IMR-90 (cell line): ENCODE data around the gene PAQR9. TPM values are rescaled to one million over a fixed set of nuclear protein-coding genes. Genes with fewer than 3 reads are reported as not detected.

Source experiments
- ATAC-seq: fragments of 200-7000 bp; cut with Tn5 transposase; 2 replicates; pipeline ENCODE4 v1.9.1; 2020; ENCODE audit warnings: low read depth, mild to moderate bottlenecking, moderate library complexity
- BruUV-seq: library from RNA; stranded (reverse); fragments of 400-500 nt; replicated peaks from 2 replicates; lab custom pipeline; 2021; lab: Mats Ljungman, UMichigan
- CTCF ChIA-PET: fragments of 300-600 bp; formaldehyde crosslinking; extraction: SDS; loops from one replicate; lab custom pipeline; 2021; ENCODE audit warnings: antibody characterized with exemption; lab: Yijun Ruan, JAX
- POLR2A ChIA-PET: fragments of 300-600 bp; sonication (Branson Sonifier 250); formaldehyde crosslinking; loops from one replicate; lab custom pipeline; 2022; ENCODE audit warnings: antibody characterized with exemption; ENCODE audit not compliant: unreplicated experiment; lab: Charles Lee
- DNase-seq: peaks from one replicate; pipeline ENCODE4 v3.0.0; 2013
- H2AFZ ChIP-seq: replicated peaks from 2 replicates; pipeline ENCODE3; 2013; ENCODE audit warnings: low read length, mild to moderate bottlenecking; ENCODE audit not compliant: poor library complexity
- H2AK5ac ChIP-seq: 2 replicates; pipeline ENCODE4 v1.6.1; 2013; ENCODE audit warnings: low read depth, low read length, inconsistent platforms
- H2AK9ac ChIP-seq: replicated peaks from 2 replicates; pipeline ENCODE3; 2013; ENCODE audit warnings: mild to moderate bottlenecking, low read depth, low read length, moderate library complexity; ENCODE audit not compliant: poor library complexity
- H2BK120ac ChIP-seq: 2 replicates; pipeline ENCODE4 v1.6.1; 2013; ENCODE audit warnings: low read depth, low read length, inconsistent platforms
- H2BK15ac ChIP-seq: 3 replicates; pipeline ENCODE4 v1.6.1; 2013; ENCODE audit warnings: low read depth, low read length, inconsistent platforms
- H2BK20ac ChIP-seq: 2 replicates; pipeline ENCODE4 v1.6.1; 2013; ENCODE audit warnings: low read depth, mild to moderate bottlenecking, inconsistent platforms, low read length, moderate library complexity
- H2BK5ac ChIP-seq: 2 replicates; pipeline ENCODE4 v1.6.1; 2013; ENCODE audit warnings: mild to moderate bottlenecking, low read depth, low read length, inconsistent platforms; ENCODE audit not compliant: poor library complexity, severe bottlenecking
- H3K14ac ChIP-seq: replicated peaks from 2 replicates; pipeline ENCODE4 v1.6.1; 2013; ENCODE audit warnings: low read depth, low read length, inconsistent platforms
- H3K18ac ChIP-seq: 2 replicates; pipeline ENCODE4 v1.6.1; 2013; ENCODE audit warnings: low read depth, low read length, control low read depth
- H3K23ac ChIP-seq: 2 replicates; pipeline ENCODE4 v1.6.1; 2013; ENCODE audit warnings: low read depth, low read length, inconsistent platforms
- H3K27ac ChIP-seq: 2 replicates; pipeline ENCODE4 v1.5.1; 2013; ENCODE audit warnings: mild to moderate bottlenecking, control low read depth, low read length; ENCODE audit not compliant: insufficient read depth
- H3K27me3 ChIP-seq: 2 replicates; pipeline ENCODE4 v1.6.1; 2013; ENCODE audit warnings: low read length; ENCODE audit not compliant: control insufficient read depth, insufficient read depth
- H3K36me3 ChIP-seq: 2 replicates; pipeline ENCODE4 v1.6.1; 2013; ENCODE audit warnings: low read length, mixed read lengths; ENCODE audit not compliant: control insufficient read depth, insufficient read depth
- H3K4ac ChIP-seq: 2 replicates; pipeline ENCODE4 v1.6.1; 2013; ENCODE audit warnings: low read depth, low read length, inconsistent platforms
- H3K4me1 ChIP-seq: 2 replicates; pipeline ENCODE4 v1.6.1; 2013; ENCODE audit warnings: low read length, mixed read lengths; ENCODE audit not compliant: control insufficient read depth, insufficient read depth
- H3K4me2 ChIP-seq: 2 replicates; pipeline ENCODE4 v1.6.1; 2013; ENCODE audit warnings: low read depth, mild to moderate bottlenecking, control low read depth, low read length, moderate library complexity
- H3K4me3 ChIP-seq: 2 replicates; pipeline ENCODE4 v1.5.1; 2013; ENCODE audit warnings: low read depth, mild to moderate bottlenecking, control low read depth, low read length, moderate library complexity; ENCODE audit not compliant: insufficient read depth
- H3K56ac ChIP-seq: 2 replicates; pipeline ENCODE4 v1.6.1; 2013; ENCODE audit warnings: low read length, inconsistent platforms; ENCODE audit not compliant: insufficient read depth; ENCODE audit errors: extremely low read depth
- H3K79me1 ChIP-seq, 2 experiments: 2 replicates each; pipeline ENCODE4 v1.6.1; 2013; ENCODE audit warnings: low read length in 2 of 2, inconsistent platforms in 1 of 2, low read depth in 1 of 2
- H3K9ac ChIP-seq: 2 replicates; pipeline ENCODE4 v1.6.1; 2013; ENCODE audit warnings: low read depth, low read length, control low read depth
- H3K9me1 ChIP-seq: 2 replicates; pipeline ENCODE4 v1.6.1; 2013; ENCODE audit warnings: low read length, inconsistent platforms; ENCODE audit not compliant: insufficient read depth
- H3K9me3 ChIP-seq: 2 replicates; pipeline ENCODE4 v1.6.1; 2013; ENCODE audit warnings: low read length; ENCODE audit not compliant: control insufficient read depth, insufficient read depth
- H4K20me1 ChIP-seq: 2 replicates; pipeline ENCODE4 v1.6.1; 2013; ENCODE audit warnings: low read length, inconsistent platforms; ENCODE audit not compliant: insufficient read depth
- H4K5ac ChIP-seq: 2 replicates; pipeline ENCODE4 v1.6.1; 2013; ENCODE audit warnings: mild to moderate bottlenecking, low read depth, low read length, control low read depth
- H4K8ac ChIP-seq, 2 experiments: 2 replicates each; pipeline ENCODE4 v1.6.1; 2013; ENCODE audit warnings: low read depth in 2 of 2, low read length in 2 of 2, control low read depth in 1 of 2, inconsistent platforms in 1 of 2
- H4K91ac ChIP-seq: 2 replicates; pipeline ENCODE4 v1.6.1; 2013; ENCODE audit warnings: low read depth, low read length, inconsistent platforms; ENCODE audit not compliant: insufficient read depth
- CEBPB ChIP-seq: IDR thresholded peaks from 2 replicates; pipeline ENCODE4 v1.6.1; 2012; ENCODE audit warnings: low read depth, low read length, improper control_type of control experiment
- WGBS, 2 experiments: methylation state at CpG; one replicate each; pipeline versions ENCODE4 v1.1.5 to v1.1.7; 2013; ENCODE audit warnings: missing lambda C conversion rate in 2 of 2; ENCODE audit not compliant: insufficient read length in 1 of 2; ENCODE audit errors: extremely low coverage in 2 of 2; 5-methylcytosine and 5-hydroxymethylcytosine counted together
- dilution Hi-C: fragments of 300-500 bp; cut with HindIII; formaldehyde crosslinking; loops from one replicate; pipeline ENCODE4 v1.14.3; 2018; ENCODE audit warnings: low sequenced_read_pairs; ENCODE audit not compliant: unreplicated experiment
- in situ Hi-C: fragments of 300-500 bp; cut with MboI; formaldehyde crosslinking; loops from 3 replicates; pipeline ENCODE4 v1.14.3; 2019; ENCODE audit warnings: low sequenced_read_pairs, inconsistent platforms, mixed read lengths
- intact Hi-C: fragments of 100-400 bp; cut with micrococcal nuclease; formaldehyde crosslinking; loops from 2 replicates; pipeline ENCODE4 v1.10.0; 2022
- polyA plus RNA-seq, 3 experiments: library from polyadenylated mRNA; depleted of rRNA; stranded (reverse); fragments of >200 nt; gene quantifications; 2 replicates each; pipeline ENCODE4 v1.2.3, GENCODE V29; 2012; ENCODE audit warnings: low replicate concordance in 1 of 3
- total RNA-seq: library from RNA; depleted of rRNA; stranded (reverse); fragments of >200 nt; gene quantifications from 2 replicates; pipeline ENCODE4 v1.2.3, GENCODE V29; 2012
- TF ChIP-seq, protein P1 (sequence below): conservative IDR thresholded peaks from 2 replicates; pipeline ENCODE4 v1.5.1; 2012; ENCODE audit warnings: mild to moderate bottlenecking, low read depth, low read length, improper control_type of control experiment

The PAQR9 gene
- total and polyA plus RNA-seq, 2 of the 4 experiments (the other 2 are of a cell fraction): 0.05 TPM; not detected in 1

DNA sequence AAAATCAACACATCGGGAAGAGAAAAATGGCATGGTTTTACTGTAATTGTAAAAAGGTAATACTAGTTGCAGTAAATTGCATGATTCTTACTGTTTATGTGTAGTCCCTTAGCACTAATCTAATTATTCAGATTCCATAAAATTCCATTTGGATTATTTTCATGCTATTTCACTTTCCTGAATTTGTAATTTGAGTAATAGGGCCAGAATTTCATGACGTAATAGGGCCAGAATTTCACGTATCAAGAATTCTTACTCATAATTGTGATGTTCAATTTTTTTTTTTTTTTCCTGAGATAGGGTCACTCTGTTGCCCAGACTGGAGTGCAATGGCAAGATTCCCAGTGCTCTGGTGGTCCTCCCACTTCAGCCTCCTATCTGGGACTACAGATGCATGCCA lies 35.0 kb upstream of the PAQR9 start:
- Histone ChIP-seq H2BK15ac (no peak overlapping the region), H3K23ac (no peak overlapping the region), H3K9me1 (no peaks in the 10 kb centered on the region; the same call in 1 of the 2 replicates), H4K8ac (peak overlapping the region in 1 of 2 experiments; percentile 12; a peak in 1 of 4 replicates), H2AK5ac (no peak overlapping the region), H2BK120ac (no peak overlapping the region), H3K36me3 (no peaks in the 10 kb centered on the region), H3K56ac (no peak overlapping the region), H3K4me1 (peaks cover 3% of the 10 kb centered on the region; the same call in 1 of the 2 replicates), H3K79me1 (peaks cover 7 to 16% of the 10 kb centered on the region in 2 experiments; a peak in 2 of 4 replicates), H2BK5ac (no peak overlapping the region), H3K9me3 (no peaks in the 10 kb centered on the region), H3K4ac (no peak overlapping the region), H4K5ac (no peak overlapping the region), H4K91ac (no peak overlapping the region), H3K18ac (no peak overlapping the region), H3K27ac (no peak overlapping the region), H3K9ac (no peak overlapping the region), H2BK20ac (no peak overlapping the region), H2AFZ (no peak overlapping the region), H3K4me2 (no peak overlapping the region), H3K27me3 (no peaks in the 10 kb centered on the region), H3K4me3 (no peak overlapping the region), H2AK9ac (no peak overlapping the region), H4K20me1 (0 out of 2 replicates have a peak, but pooled peaks cover 3% of the 10 kb centered on the region), H3K14ac (no peak overlapping the region)
- ATAC-seq: no peak
- CTCF ChIA-PET: no interaction called here
- dilution Hi-C loops: no loop called here
- in situ Hi-C loops: no loop called here
- BruUV-seq: no TSS peak
- DNase-seq: peak; percentile 84
- intact Hi-C loops: no loop called here
- WGBS, 2 experiments: no CpG with 5 or more reads among the region's 3 CpGs
- TF ChIP-seq, protein P1, sequence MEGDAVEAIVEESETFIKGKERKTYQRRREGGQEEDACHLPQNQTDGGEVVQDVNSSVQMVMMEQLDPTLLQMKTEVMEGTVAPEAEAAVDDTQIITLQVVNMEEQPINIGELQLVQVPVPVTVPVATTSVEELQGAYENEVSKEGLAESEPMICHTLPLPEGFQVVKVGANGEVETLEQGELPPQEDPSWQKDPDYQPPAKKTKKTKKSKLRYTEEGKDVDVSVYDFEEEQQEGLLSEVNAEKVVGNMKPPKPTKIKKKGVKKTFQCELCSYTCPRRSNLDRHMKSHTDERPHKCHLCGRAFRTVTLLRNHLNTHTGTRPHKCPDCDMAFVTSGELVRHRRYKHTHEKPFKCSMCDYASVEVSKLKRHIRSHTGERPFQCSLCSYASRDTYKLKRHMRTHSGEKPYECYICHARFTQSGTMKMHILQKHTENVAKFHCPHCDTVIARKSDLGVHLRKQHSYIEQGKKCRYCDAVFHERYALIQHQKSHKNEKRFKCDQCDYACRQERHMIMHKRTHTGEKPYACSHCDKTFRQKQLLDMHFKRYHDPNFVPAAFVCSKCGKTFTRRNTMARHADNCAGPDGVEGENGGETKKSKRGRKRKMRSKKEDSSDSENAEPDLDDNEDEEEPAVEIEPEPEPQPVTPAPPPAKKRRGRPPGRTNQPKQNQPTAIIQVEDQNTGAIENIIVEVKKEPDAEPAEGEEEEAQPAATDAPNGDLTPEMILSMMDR: no peak
- peak; percentile 59 for TF ChIP-seq CEBPB
- POLR2A ChIA-PET: no interaction called here
